ENCODE data around the gene SYF2. TPM values are rescaled to one million over a fixed set of nuclear protein-coding genes. Genes with fewer than 3 reads are reported as not detected.

SYF2 gene
- total and polyA plus RNA-seq, 4 donors: 29.7 to 99.4 (median 67.5) TPM

DNA sequence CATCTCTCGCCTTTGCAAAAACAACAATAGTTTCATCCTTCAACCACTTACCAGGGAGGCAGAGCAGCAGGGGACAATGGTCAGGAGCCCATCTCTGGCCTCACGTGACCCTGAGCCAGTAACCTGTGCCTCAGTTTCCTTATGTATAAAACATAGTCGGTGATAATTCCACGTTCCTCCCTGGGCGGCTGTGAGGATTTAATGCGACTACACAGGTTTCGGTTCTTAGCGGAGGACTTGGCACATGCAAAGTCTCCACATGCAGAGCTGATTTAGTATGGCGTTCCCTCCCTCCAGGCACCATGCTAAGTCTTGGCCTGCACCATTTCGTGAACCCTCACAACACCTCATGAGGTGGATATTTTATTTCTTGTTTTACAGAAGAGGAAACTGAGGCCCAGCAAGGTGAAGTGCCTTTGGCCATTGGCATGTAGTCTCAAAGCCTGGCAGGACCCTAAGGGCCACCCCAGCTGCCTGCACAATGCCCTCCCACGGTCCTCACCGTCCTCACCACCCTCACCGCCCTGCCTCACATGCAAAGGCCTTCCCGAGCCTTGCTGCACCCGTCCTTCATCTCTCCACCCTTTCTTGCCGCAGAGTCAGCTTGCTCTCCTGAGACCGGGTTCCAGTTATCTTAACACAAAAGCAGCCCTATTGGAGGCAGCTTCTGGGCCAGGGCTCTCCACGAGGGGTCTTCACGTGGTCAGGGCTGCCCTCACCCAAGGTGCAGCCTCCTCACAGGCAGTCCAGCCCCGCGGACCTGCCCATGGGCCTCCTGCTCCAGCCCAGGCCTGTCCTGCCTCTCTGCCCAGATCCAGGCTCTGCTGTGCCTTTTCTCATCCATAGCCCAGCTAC, 48.9 kb downstream of the SYF2 start:
- DNase-seq: no peak
- H3K27ac ChIP-seq (ENCODE audit: low read depth in 1 of 2, low read length in 1 of 2): no peak overlapping the region

GRCh38 chr1:25182629-25183028, 49.7 kb downstream of the SYF2 start:
- H3K4me3 ChIP-seq: no peak overlapping the region
- no peak overlapping the region for H3K27ac ChIP-seq (ENCODE audit: low read depth in 1 of 2, low read length in 1 of 2)
- H3K27me3 ChIP-seq (ENCODE audit: control insufficient read depth in 3 of 3, insufficient read depth in 3 of 3, low read length in 2 of 3): no peaks in the 10 kb centered on the region
- no peaks in the 10 kb centered on the region for H3K36me3 ChIP-seq (ENCODE audit: control insufficient read depth in 4 of 4, insufficient read depth in 4 of 4, low read length in 4 of 4)
- no peak for ATAC-seq (ENCODE audit: insufficient read depth, low FRiP score)
- no peak for DNase-seq
- peaks cover 0 to 15% (median 0%) of the 10 kb centered on the region in 5 donors for H3K4me1 ChIP-seq (ENCODE audit: control insufficient read depth in 5 of 5, insufficient read depth in 5 of 5, low read length in 5 of 5)
- no peak overlapping the region for H3K9ac ChIP-seq (ENCODE audit: insufficient read depth in 1 of 2, low read length in 2 of 2)
- TF ChIP-seq, protein P1, sequence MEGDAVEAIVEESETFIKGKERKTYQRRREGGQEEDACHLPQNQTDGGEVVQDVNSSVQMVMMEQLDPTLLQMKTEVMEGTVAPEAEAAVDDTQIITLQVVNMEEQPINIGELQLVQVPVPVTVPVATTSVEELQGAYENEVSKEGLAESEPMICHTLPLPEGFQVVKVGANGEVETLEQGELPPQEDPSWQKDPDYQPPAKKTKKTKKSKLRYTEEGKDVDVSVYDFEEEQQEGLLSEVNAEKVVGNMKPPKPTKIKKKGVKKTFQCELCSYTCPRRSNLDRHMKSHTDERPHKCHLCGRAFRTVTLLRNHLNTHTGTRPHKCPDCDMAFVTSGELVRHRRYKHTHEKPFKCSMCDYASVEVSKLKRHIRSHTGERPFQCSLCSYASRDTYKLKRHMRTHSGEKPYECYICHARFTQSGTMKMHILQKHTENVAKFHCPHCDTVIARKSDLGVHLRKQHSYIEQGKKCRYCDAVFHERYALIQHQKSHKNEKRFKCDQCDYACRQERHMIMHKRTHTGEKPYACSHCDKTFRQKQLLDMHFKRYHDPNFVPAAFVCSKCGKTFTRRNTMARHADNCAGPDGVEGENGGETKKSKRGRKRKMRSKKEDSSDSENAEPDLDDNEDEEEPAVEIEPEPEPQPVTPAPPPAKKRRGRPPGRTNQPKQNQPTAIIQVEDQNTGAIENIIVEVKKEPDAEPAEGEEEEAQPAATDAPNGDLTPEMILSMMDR (IDR thresholded peaks at IDR 0.05; ENCODE audit: control extremely low read depth, extremely low read depth): no peak
- peaks cover 0 to 2% (median 0%) of the 10 kb centered on the region in 4 donors for H3K9me3 ChIP-seq (ENCODE audit: control insufficient read depth in 4 of 4, insufficient read depth in 3 of 4, low read length in 3 of 4)
- 89 to 90% methylated on average over 14 of the region's 14 CpGs for WGBS, 2 donors

More for the DNA sequence above, 48.9 kb downstream of the SYF2 start:
- 91 to 92% methylated on average over 21 of the region's 21 CpGs for WGBS, 2 donors
- TF ChIP-seq, protein P1 (IDR thresholded peaks at IDR 0.05; ENCODE audit: control extremely low read depth, extremely low read depth): no peak
- peaks cover 0 to 15% (median 0%) of the 10 kb centered on the region in 5 donors for H3K4me1 ChIP-seq (ENCODE audit: control insufficient read depth in 5 of 5, insufficient read depth in 5 of 5, low read length in 5 of 5)
- H3K9me3 ChIP-seq (ENCODE audit: control insufficient read depth in 4 of 4, insufficient read depth in 3 of 4, low read length in 3 of 4): peaks cover 0 to 2% (median 0%) of the 10 kb centered on the region in 4 donors
- no peak overlapping the region for H3K9ac ChIP-seq (ENCODE audit: insufficient read depth in 1 of 2, low read length in 2 of 2)
- no peak overlapping the region for H3K4me3 ChIP-seq
- ATAC-seq (ENCODE audit: insufficient read depth, low FRiP score): no peak
- no peaks in the 10 kb centered on the region for H3K36me3 ChIP-seq (ENCODE audit: control insufficient read depth in 4 of 4, insufficient read depth in 4 of 4, low read length in 4 of 4)
- no peaks in the 10 kb centered on the region for H3K27me3 ChIP-seq (ENCODE audit: control insufficient read depth in 3 of 3, insufficient read depth in 3 of 3, low read length in 2 of 3)

- no peaks in the 10 kb centered on the region for H3K27me3 ChIP-seq (ENCODE audit: control insufficient read depth in 3 of 3, insufficient read depth in 3 of 3, low read length in 2 of 3)
- DNase-seq: no peak
- peaks cover 0 to 2% (median 0%) of the 10 kb centered on the region in 4 donors for H3K9me3 ChIP-seq (ENCODE audit: control insufficient read depth in 4 of 4, insufficient read depth in 3 of 4, low read length in 3 of 4)
- H3K4me3 ChIP-seq: no peak overlapping the region
- H3K36me3 ChIP-seq (ENCODE audit: control insufficient read depth in 4 of 4, insufficient read depth in 4 of 4, low read length in 4 of 4): no peaks in the 10 kb centered on the region
- no peak overlapping the region for H3K27ac ChIP-seq (ENCODE audit: low read depth in 1 of 2, low read length in 1 of 2)
- WGBS, 2 donors: 88 to 93% methylated on average over 6 of the region's 6 CpGs
- H3K9ac ChIP-seq (ENCODE audit: insufficient read depth in 1 of 2, low read length in 2 of 2): no peak overlapping the region
- TF ChIP-seq, protein P1 (IDR thresholded peaks at IDR 0.05; ENCODE audit: control extremely low read depth, extremely low read depth): no peak
- peaks cover 0 to 8% (median 0%) of the 10 kb centered on the region in 5 donors for H3K4me1 ChIP-seq (ENCODE audit: control insufficient read depth in 5 of 5, insufficient read depth in 5 of 5, low read length in 5 of 5)
- ATAC-seq (ENCODE audit: insufficient read depth, low FRiP score): no peak
Measured at GRCh38 chr1:25180996-25181395, 51.3 kb downstream of the SYF2 start.

All from lung (tissue), 12 donors.